ENCODE results near the gene EDDM3A.

The EDDM3A gene

DNA sequence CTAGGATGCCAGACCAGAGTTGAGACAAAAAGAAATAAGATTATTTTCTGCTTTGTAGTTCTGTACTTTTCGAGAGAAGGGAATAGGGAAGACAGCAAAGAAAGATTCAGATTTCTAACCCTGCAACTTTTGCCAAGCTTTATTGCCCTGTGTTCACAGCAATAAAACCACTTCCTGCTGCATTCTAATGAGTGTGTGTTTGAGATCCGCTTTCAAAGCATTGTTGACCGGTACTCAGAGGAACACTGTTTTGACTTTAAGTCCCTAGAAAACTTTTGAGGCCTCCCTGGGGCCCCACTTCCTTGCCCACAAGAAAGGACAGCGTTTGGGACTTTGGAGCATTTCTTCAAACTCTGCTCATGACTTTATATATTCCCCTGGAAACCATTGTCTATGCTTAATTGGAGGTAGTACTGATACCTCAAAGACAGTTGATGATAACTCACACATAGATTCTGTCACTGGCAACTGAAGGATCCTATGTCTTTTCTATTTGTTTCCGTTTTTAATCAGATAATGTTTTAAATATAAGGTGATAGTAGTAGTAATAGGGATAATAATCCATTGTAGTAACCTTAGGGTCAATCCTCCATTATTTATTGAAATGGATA is 36.7 kb downstream of the EDDM3A start:
- DNase-seq (ENCODE audit: low read depth), result no peak
- no peak for TF ChIP-seq CTCF (conservative IDR thresholded peaks at IDR 0.05; ENCODE audit: low read depth, low read length)
- H3K4me3 ChIP-seq (ENCODE audit: low read length), result no peak overlapping the region

DNA sequence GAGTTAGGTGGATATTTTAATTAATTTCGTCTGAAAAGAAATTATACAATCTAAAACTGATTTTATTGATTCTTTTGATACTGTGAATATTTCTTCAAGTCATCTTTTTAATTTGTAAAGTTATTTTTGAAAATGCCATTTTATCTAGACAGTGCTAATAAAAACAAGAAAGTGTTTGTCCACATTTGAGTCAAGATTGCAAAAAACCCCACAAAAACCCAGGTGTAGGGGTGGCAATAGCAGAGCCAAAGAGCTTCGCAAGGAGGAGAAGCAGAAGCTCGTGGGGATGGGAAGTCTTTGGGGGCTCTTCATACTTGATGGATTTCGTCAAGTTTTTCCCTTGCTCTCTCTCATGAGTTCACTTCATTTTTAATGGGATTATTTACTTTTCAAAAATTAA is 41.3 kb downstream of the EDDM3A start:
- no peak for TF ChIP-seq CTCF (conservative IDR thresholded peaks at IDR 0.05; ENCODE audit: low read depth, low read length)
- DNase-seq (ENCODE audit: low read depth), result no peak
- no peak overlapping the region for H3K4me3 ChIP-seq (ENCODE audit: low read length)

GRCh38 chr14:20789230-20789813 is 43.6 kb downstream of the EDDM3A start:
- no peak overlapping the region for H3K4me3 ChIP-seq (ENCODE audit: low read length)
- no peak for TF ChIP-seq CTCF (conservative IDR thresholded peaks at IDR 0.05; ENCODE audit: low read depth, low read length)
- DNase-seq (ENCODE audit: low read depth), result no peak

DNA sequence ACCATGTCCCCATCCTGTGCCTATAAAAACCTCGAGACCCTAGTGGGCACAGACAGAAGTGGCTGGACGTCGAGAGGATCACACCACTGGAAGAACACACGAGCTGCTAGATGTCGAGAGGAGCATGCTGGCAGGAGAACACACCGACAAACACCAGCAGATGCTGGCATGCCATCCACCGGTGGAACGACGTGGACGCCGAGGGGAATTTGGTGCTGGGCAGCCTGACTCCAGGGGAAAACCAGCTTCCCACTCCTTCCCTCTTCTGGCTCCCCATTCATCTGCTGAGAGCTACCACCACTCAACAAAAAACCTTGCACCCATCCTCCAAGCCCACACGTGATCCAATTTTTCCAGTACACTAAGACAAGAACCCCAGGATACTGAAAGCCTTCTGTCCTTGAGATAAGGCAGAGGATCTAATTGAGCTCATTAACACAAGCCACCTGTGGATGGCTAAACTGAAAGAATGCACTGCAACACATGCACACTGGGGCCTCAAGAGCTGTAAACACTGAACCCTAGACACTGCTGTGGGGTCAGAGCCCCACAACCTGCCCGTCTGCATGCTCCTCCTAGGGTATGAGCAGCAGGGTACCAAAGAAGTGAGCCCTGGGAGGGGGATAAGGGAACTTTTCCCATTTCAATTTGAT is 44.9 kb downstream of the EDDM3A start:
- DNase-seq (ENCODE audit: low read depth), result no peak
- H3K4me3 ChIP-seq (ENCODE audit: low read length), result no peak overlapping the region
- TF ChIP-seq CTCF (conservative IDR thresholded peaks at IDR 0.05; ENCODE audit: low read depth, low read length), result no peak

- DNase-seq (ENCODE audit: low read depth), result no peak
- no peak for TF ChIP-seq CTCF (conservative IDR thresholded peaks at IDR 0.05; ENCODE audit: low read depth, low read length)
- no peak overlapping the region for H3K4me3 ChIP-seq (ENCODE audit: low read length)
These were observed 45.5 kb downstream of the EDDM3A start for GRCh38 chr14:20791187-20791586.

DNA sequence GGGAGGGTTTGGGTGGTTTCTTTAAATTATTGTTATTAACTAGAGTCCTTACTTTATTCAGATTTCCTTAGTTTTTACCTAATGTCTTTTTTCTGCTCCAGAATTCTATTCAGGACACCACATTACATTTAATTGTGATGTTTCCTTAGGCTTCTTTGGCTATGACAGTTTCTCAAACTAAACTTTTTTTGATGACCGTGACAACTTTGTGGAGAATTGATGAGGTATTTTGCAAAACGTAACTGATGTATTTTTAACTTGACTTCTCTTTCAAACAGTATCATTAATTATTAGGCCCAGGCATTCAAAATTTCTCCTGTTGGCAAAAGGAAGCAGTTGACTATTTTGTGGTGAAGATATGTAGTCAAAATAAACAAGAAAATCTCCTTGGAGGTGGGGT is 45.9 kb downstream of the EDDM3A start:
- no peak overlapping the region for H3K4me3 ChIP-seq (ENCODE audit: low read length)
- DNase-seq (ENCODE audit: low read depth), result no peak
- no peak for TF ChIP-seq CTCF (conservative IDR thresholded peaks at IDR 0.05; ENCODE audit: low read depth, low read length)

DNA sequence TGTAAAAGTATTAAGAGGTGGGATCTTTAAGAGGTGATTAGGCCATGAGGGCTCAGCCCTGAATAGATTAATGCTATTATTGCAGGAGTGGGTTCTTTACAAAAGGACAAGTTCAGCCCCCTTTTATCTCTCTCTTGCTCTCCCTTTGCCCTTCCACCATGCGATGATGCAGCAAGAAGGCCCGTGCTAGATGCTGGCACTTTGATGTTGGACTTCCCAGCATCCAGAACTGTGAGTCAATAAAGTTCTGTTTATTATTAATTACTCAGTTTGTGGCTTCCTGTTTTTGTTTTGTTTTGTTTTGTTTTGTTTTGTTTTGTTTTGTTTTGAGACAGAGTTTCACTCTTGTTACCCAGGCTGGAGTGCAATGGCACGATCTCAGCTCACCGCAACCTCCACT is 46.9 kb downstream of the EDDM3A start:
- H3K4me3 ChIP-seq (ENCODE audit: low read length), result no peak overlapping the region
- no peak for DNase-seq (ENCODE audit: low read depth)
- no peak for TF ChIP-seq CTCF (conservative IDR thresholded peaks at IDR 0.05; ENCODE audit: low read depth, low read length)
